Adipocyte (in vitro differentiated cells): ENCODE results near the gene SIK3.
"Not testable (repeated sequence)": the region's sequence is repeated elsewhere in the genome, so short reads cannot be mapped to it uniquely, and the experiment has no call there.

ENCODE experiments used
- DNase-seq: peaks from one replicate; pipeline ENCODE4 v3.0.0-alpha.2; 2015; ENCODE audit warnings: low read depth
- H3K27me3 ChIP-seq: replicated peaks from 2 replicates; pipeline ENCODE4 v1.7.0; 2013; ENCODE audit warnings: mild to moderate bottlenecking, low read length, moderate library complexity; ENCODE audit not compliant: control insufficient read depth, insufficient read depth
- H3K36me3 ChIP-seq: 2 replicates; pipeline ENCODE4 v1.7.0; 2013; ENCODE audit warnings: low read length, mild to moderate bottlenecking, moderate library complexity; ENCODE audit not compliant: control insufficient read depth, insufficient read depth, severe bottlenecking
- H3K4me1 ChIP-seq: 2 replicates; pipeline ENCODE4 v1.7.0; 2013; ENCODE audit warnings: mild to moderate bottlenecking, low read length, moderate library complexity; ENCODE audit not compliant: control insufficient read depth, insufficient read depth
- H3K4me3 ChIP-seq: 2 replicates; pipeline ENCODE4 v1.7.0; 2013; ENCODE audit warnings: mild to moderate bottlenecking, low read length, moderate library complexity
- H3K9ac ChIP-seq: 2 replicates; pipeline ENCODE4 v1.7.0; 2013; ENCODE audit warnings: mild to moderate bottlenecking, low read length, moderate library complexity
- H3K9me3 ChIP-seq: 2 replicates; pipeline ENCODE4 v1.7.0; 2013; ENCODE audit warnings: mild to moderate bottlenecking, low read length, moderate library complexity; ENCODE audit not compliant: control insufficient read depth

The SIK3 gene

GRCh38 chr11:117039900-117040299, 58.3 kb downstream of the SIK3 start:
- DNase-seq: no peak
- Histone ChIP-seq H3K4me3 (no peak overlapping the region), H3K9me3 (no peaks in the 10 kb centered on the region), H3K36me3 (no peaks in the 10 kb centered on the region), H3K4me1 (peaks cover 26% of the 10 kb centered on the region), H3K27me3 (no peaks in the 10 kb centered on the region), H3K9ac (no peak overlapping the region)

GRCh38 chr11:117039270-117039669, 59.0 kb downstream of the SIK3 start:
- Histone ChIP-seq H3K36me3 (no peaks in the 10 kb centered on the region), H3K27me3 (no peaks in the 10 kb centered on the region), H3K9ac (no peak overlapping the region), H3K4me1 (peaks cover 20% of the 10 kb centered on the region), H3K4me3 (no peak overlapping the region), H3K9me3 (no peaks in the 10 kb centered on the region)
- no peak for DNase-seq

GRCh38 chr11:117037975-117038350, 60.3 kb downstream of the SIK3 start:
- H3K27me3 ChIP-seq: no peaks in the 10 kb centered on the region
- no peaks in the 10 kb centered on the region for H3K9me3 ChIP-seq
- H3K4me1 ChIP-seq: peaks cover 13% of the 10 kb centered on the region
- H3K4me3 ChIP-seq: no peak overlapping the region
- no peaks in the 10 kb centered on the region for H3K36me3 ChIP-seq
- DNase-seq: no peak
- H3K9ac ChIP-seq: no peak overlapping the region

GRCh38 chr11:117037279-117037974, 60.8 kb downstream of the SIK3 start:
- Histone ChIP-seq H3K4me1 (peaks cover 12% of the 10 kb centered on the region), H3K36me3 (no peaks in the 10 kb centered on the region), H3K9me3 (no peaks in the 10 kb centered on the region), H3K9ac (no peak overlapping the region), H3K4me3 (no peak overlapping the region), H3K27me3 (no peaks in the 10 kb centered on the region)
- no peak for DNase-seq

GRCh38 chr11:117034901-117035300, 63.3 kb downstream of the SIK3 start:
- Histone ChIP-seq H3K9ac (no peak overlapping the region), H3K9me3 (no peaks in the 10 kb centered on the region), H3K27me3 (no peaks in the 10 kb centered on the region), H3K4me1 (peaks cover 7% of the 10 kb centered on the region), H3K36me3 (no peaks in the 10 kb centered on the region), H3K4me3 (no peak overlapping the region)
- no peak for DNase-seq

GRCh38 chr11:117026593-117027330, 71.5 kb downstream of the SIK3 start:
- peaks cover 35% of the 10 kb centered on the region for H3K4me1 ChIP-seq
- H3K4me3 ChIP-seq: peak overlapping the region; percentile 14
- H3K9me3 ChIP-seq: no peaks in the 10 kb centered on the region
- H3K27me3 ChIP-seq: no peaks in the 10 kb centered on the region
- no peak overlapping the region for H3K9ac ChIP-seq
- no peaks in the 10 kb centered on the region for H3K36me3 ChIP-seq
- peak; percentile 76 for DNase-seq

GRCh38 chr11:117023707-117024106, 74.5 kb downstream of the SIK3 start:
- not testable (repeated sequence) for H3K9ac ChIP-seq, H3K4me3 ChIP-seq, H3K9me3 ChIP-seq, DNase-seq, H3K27me3 ChIP-seq, H3K36me3 ChIP-seq
- peaks cover 35% of the 10 kb centered on the region for H3K4me1 ChIP-seq

- no peak for DNase-seq
- no peak overlapping the region for H3K4me3 ChIP-seq
- H3K9ac ChIP-seq: no peak overlapping the region
- no peaks in the 10 kb centered on the region for H3K9me3 ChIP-seq
- H3K4me1 ChIP-seq: peaks cover 35% of the 10 kb centered on the region
- H3K36me3 ChIP-seq: no peaks in the 10 kb centered on the region
- no peaks in the 10 kb centered on the region for H3K27me3 ChIP-seq
These were observed 75.0 kb downstream of the SIK3 start for GRCh38 chr11:117023178-117023577.

- Histone ChIP-seq H3K36me3 (no peaks in the 10 kb centered on the region), H3K4me1 (peaks cover 35% of the 10 kb centered on the region), H3K9me3 (no peaks in the 10 kb centered on the region), H3K9ac (no peak overlapping the region), H3K27me3 (no peaks in the 10 kb centered on the region), H3K4me3 (no peak overlapping the region)
- DNase-seq: no peak
These were observed 75.7 kb downstream of the SIK3 start for GRCh38 chr11:117022526-117022925.

GRCh38 chr11:117020869-117021564, 77.2 kb downstream of the SIK3 start:
- Histone ChIP-seq H3K4me3 (no peak overlapping the region), H3K4me1 (peaks cover 23% of the 10 kb centered on the region), H3K9me3 (no peaks in the 10 kb centered on the region), H3K27me3 (no peaks in the 10 kb centered on the region), H3K36me3 (no peaks in the 10 kb centered on the region), H3K9ac (no peak overlapping the region)
- DNase-seq: no peak

GRCh38 chr11:117020287-117020686, 77.9 kb downstream of the SIK3 start:
- DNase-seq: no peak
- Histone ChIP-seq H3K4me1 (peaks cover 23% of the 10 kb centered on the region), H3K4me3 (no peak overlapping the region), H3K36me3 (no peaks in the 10 kb centered on the region), H3K27me3 (no peaks in the 10 kb centered on the region), H3K9ac (no peak overlapping the region), H3K9me3 (no peaks in the 10 kb centered on the region)
